ENCODE results near the gene GINS3.

GINS3 gene

DNA sequence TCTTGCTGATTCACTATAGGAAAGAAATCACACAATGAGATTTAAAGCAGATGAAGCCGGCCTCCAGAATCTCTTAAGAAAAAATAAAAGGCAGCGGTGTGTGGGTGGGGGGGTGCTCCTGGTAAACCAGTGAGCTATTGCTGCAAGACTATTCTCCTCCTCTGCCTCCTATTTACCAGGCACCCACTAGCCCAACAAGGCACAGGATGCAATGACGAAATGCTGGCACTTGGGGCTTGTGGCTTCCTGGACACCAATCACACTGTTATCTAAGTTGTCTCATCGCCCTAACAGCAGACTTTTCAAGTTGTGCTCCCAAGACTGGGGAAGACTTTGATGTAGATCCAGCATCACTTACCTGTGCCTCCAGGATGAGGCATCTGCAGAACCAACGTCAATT lies 57.5 kb downstream of the GINS3 start:
- Histone ChIP-seq H3K27ac (no peak overlapping the region), H3K36me3 (no peaks in the 10 kb centered on the region), H3K4me1 (ENCODE audit: control insufficient read depth in 1 of 2, insufficient read depth in 1 of 2, low read depth in 1 of 2, low read length in 1 of 2) (peaks cover 0 to 5% of the 10 kb centered on the region in 2 experiments), H3K4me3 (ENCODE audit: low read depth in 1 of 2, low read length in 1 of 2) (no peak overlapping the region), H3K27me3 (peaks cover 97% of the 10 kb centered on the region), H3K9me3 (no peaks in the 10 kb centered on the region)
- TF ChIP-seq CTCF (IDR thresholded peaks at IDR 0.05) = no peak

DNA sequence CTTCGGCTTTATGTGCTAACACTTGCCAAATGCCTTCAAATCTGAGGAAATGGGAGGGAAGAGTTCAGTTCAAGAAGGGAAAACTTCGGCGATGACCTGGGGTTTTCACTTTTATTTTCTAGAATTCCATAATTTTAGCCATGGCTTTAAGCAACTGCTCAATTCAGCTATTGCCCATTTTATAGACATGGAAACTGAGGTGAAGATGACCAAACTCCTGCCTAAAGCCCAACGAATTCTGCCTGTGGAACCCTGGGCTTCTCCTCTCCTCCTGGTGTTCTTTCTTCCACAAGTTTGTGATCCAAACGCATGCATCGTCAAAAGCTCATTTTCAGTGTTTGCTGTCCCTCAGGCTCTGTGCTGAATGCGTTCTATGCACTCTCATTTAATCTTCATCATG lies 58.3 kb downstream of the GINS3 start:
- H3K9me3 ChIP-seq = no peaks in the 10 kb centered on the region
- peaks cover 0 to 5% of the 10 kb centered on the region in 2 experiments for H3K4me1 ChIP-seq (ENCODE audit: control insufficient read depth in 1 of 2, insufficient read depth in 1 of 2, low read depth in 1 of 2, low read length in 1 of 2)
- no peak overlapping the region for H3K4me3 ChIP-seq (ENCODE audit: low read depth in 1 of 2, low read length in 1 of 2)
- H3K27me3 ChIP-seq = peaks cover 96% of the 10 kb centered on the region
- no peaks in the 10 kb centered on the region for H3K36me3 ChIP-seq
- no peak for TF ChIP-seq CTCF (IDR thresholded peaks at IDR 0.05)
- no peak overlapping the region for H3K27ac ChIP-seq

DNA sequence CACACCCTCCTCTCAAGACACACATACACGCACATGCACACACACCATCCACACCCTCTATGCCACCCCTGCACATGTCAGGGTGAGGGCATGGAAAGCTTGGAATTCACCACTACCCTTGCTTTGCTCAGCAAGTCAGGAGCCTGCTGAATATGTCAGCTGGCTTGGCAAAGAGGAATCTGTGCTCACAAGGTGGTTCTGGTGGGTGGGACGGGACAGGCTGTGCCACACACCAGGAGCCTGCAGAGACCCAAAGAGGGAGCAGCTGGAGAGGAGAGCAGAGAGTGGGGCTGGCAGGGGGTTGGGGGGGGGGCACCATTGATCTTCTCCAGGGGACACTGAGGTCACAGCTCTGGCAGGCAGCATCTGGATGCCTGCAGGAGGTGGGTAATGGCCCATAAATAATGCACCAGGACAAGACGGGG lies 59.0 kb downstream of the GINS3 start:
- Histone ChIP-seq H3K4me1 (ENCODE audit: control insufficient read depth in 1 of 2, insufficient read depth in 1 of 2, low read depth in 1 of 2, low read length in 1 of 2) (peaks cover 0 to 5% of the 10 kb centered on the region in 2 experiments), H3K4me3 (ENCODE audit: low read depth in 1 of 2, low read length in 1 of 2) (no peak overlapping the region), H3K36me3 (no peaks in the 10 kb centered on the region), H3K27me3 (peaks cover 96% of the 10 kb centered on the region), H3K9me3 (no peaks in the 10 kb centered on the region), H3K27ac (no peak overlapping the region)
- no peak for TF ChIP-seq CTCF (IDR thresholded peaks at IDR 0.05)

- no peaks in the 10 kb centered on the region for H3K36me3 ChIP-seq
- H3K4me3 ChIP-seq (ENCODE audit: low read depth in 1 of 2, low read length in 1 of 2) = no peak overlapping the region
- H3K4me1 ChIP-seq (ENCODE audit: control insufficient read depth in 1 of 2, insufficient read depth in 1 of 2, low read depth in 1 of 2, low read length in 1 of 2) = peaks cover 0 to 5% of the 10 kb centered on the region in 2 experiments
- H3K27me3 ChIP-seq = peaks cover 97% of the 10 kb centered on the region
- no peak for TF ChIP-seq CTCF (IDR thresholded peaks at IDR 0.05)
- H3K9me3 ChIP-seq = no peaks in the 10 kb centered on the region
- no peak overlapping the region for H3K27ac ChIP-seq
These were observed 59.7 kb downstream of the GINS3 start for GRCh38 chr16:58451945-58452401.

DNA sequence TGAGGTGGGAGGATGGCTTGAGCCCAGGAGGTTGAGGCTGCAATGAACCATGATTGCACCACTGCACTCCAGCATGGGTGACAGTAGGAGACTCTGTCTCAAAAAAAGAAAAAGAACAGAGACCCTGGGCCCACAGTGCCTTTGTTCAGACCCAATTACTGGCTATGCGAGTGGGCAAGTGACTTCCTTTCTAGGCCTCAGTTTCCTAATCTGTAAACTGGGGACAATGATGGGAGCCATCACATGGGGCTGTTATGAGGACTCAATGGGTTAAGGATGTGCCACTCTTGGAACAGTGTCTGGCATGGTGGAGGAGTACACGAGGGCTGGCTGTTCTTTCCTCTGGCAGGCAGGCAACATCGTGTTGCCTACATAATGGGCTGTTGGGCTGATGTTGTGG lies 60.4 kb downstream of the GINS3 start:
- H3K27me3 ChIP-seq = peaks cover 95% of the 10 kb centered on the region

More for the DNA sequence above, 60.4 kb downstream of the GINS3 start:
- H3K9me3 ChIP-seq = no peaks in the 10 kb centered on the region
- H3K4me3 ChIP-seq (ENCODE audit: low read depth in 1 of 2, low read length in 1 of 2) = no peak overlapping the region
- no peak for TF ChIP-seq CTCF (IDR thresholded peaks at IDR 0.05)
- peaks cover 0 to 5% of the 10 kb centered on the region in 2 experiments for H3K4me1 ChIP-seq (ENCODE audit: control insufficient read depth in 1 of 2, insufficient read depth in 1 of 2, low read depth in 1 of 2, low read length in 1 of 2)
- no peak overlapping the region for H3K27ac ChIP-seq
- H3K36me3 ChIP-seq = no peaks in the 10 kb centered on the region
